Panc1 (cell line): ENCODE data around the gene MIPEP. TPM values are rescaled to one million over a fixed set of nuclear protein-coding genes. Genes with fewer than 3 reads are reported as not detected.

Experiments
- ATAC-seq: fragments of 200-7000 bp; cut with Tn5 transposase; 2 replicates; pipeline ENCODE4 v1.9.1; 2020; ENCODE audit warnings: mild to moderate bottlenecking, moderate library complexity
- BruUV-seq: library from RNA; stranded (reverse); fragments of 400-500 nt; replicated peaks from 2 replicates; lab custom pipeline; 2021; lab: Mats Ljungman, UMichigan
- CTCF ChIA-PET: fragments of 300-600 bp; sonication (Branson Sonifier 250); formaldehyde crosslinking; loops from one replicate; lab custom pipeline; 2022; ENCODE audit warnings: antibody characterized with exemption; lab: Charles Lee
- POLR2A ChIA-PET: fragments of 300-600 bp; sonication (Branson Sonifier 250); formaldehyde crosslinking; loops from one replicate; lab custom pipeline; 2022; ENCODE audit warnings: antibody characterized with exemption; lab: Charles Lee
- DNase-seq: peaks from one replicate; pipeline ENCODE4 v3.0.0-alpha.2; 2010; ENCODE audit warnings: low read depth, low spot score
- H3K27ac ChIP-seq: 2 replicates; pipeline ENCODE4 v1.5.1; 2011; ENCODE audit warnings: mild to moderate bottlenecking, low read length, inconsistent platforms
- H3K27me3 ChIP-seq: fragments of 200-500 bp; sonication (Bioruptor generic); 2 replicates; pipeline ENCODE4 v1.6.0; 2014; ENCODE audit warnings: low read length, inconsistent platforms; ENCODE audit not compliant: control insufficient read depth, insufficient read depth
- H3K36me3 ChIP-seq: fragments of 200-500 bp; sonication (Bioruptor generic); 2 replicates; pipeline ENCODE4 v1.5.1; 2014; ENCODE audit warnings: inconsistent platforms, mild to moderate bottlenecking, low read length, moderate library complexity; ENCODE audit not compliant: control insufficient read depth, insufficient read depth
- H3K4me1 ChIP-seq: 2 replicates; pipeline ENCODE4 v1.5.1; 2011; ENCODE audit warnings: inconsistent platforms, mild to moderate bottlenecking, low read length, moderate library complexity; ENCODE audit not compliant: control insufficient read depth, insufficient read depth
- H3K4me3 ChIP-seq, 2 experiments: 2 replicates each; pipeline ENCODE4 v1.5.1; 2011 to 2012; ENCODE audit warnings: low read depth in 2 of 2, low read length in 2 of 2, mild to moderate bottlenecking in 2 of 2, inconsistent platforms in 1 of 2, moderate library complexity in 1 of 2
- H3K9me3 ChIP-seq: fragments of 200-500 bp; sonication (Bioruptor generic); 2 replicates; pipeline ENCODE4 v1.5.1; 2014; ENCODE audit warnings: low read depth, mild to moderate bottlenecking, inconsistent platforms, low read length, moderate library complexity; ENCODE audit not compliant: control insufficient read depth, insufficient read depth
- POLR2AphosphoS5 ChIP-seq: IDR thresholded peaks from 2 replicates; pipeline ENCODE4 v1.6.1; 2012; ENCODE audit warnings: mild to moderate bottlenecking, low read depth, low read length, moderate library complexity
- SIN3A ChIP-seq: IDR thresholded peaks from 2 replicates; pipeline ENCODE4 v1.6.1; 2012; ENCODE audit warnings: low read depth, mild to moderate bottlenecking, low read length, moderate library complexity, borderline replicate concordance; ENCODE audit not compliant: insufficient read depth
- TCF7L2 ChIP-seq: IDR thresholded peaks from 2 replicates; pipeline ENCODE4 v1.6.1; 2011; ENCODE audit warnings: mild to moderate bottlenecking, low read depth, low read length, inconsistent platforms
- in situ Hi-C: cut with HindIII; loops from 2 replicates; pipeline ENCODE4 v1.10.0; 2016; ENCODE audit warnings: low sequenced_read_pairs, low pct_unique_long_range_greater_than_20kb
- intact Hi-C: fragments of 100-400 bp; cut with micrococcal nuclease; formaldehyde crosslinking; loops from one replicate; pipeline ENCODE4 v1.10.0; 2022; ENCODE audit not compliant: unreplicated experiment
- total RNA-seq: library from RNA; stranded (reverse); gene quantifications from one replicate; pipeline ENCODE4 v1.2.1, GENCODE V29; 2021; ENCODE audit not compliant: unreplicated experiment
- TF ChIP-seq, protein P1 (sequence below): fragments of 450-650 bp; IDR thresholded peaks from 2 replicates; pipeline ENCODE4 v1.5.1; 2017; ENCODE audit warnings: mild to moderate bottlenecking
- TF ChIP-seq, protein P2 (sequence below), 2 experiments: IDR thresholded peaks; 2 replicates each; pipeline ENCODE4 v1.6.1; 2011 to 2012; ENCODE audit warnings: low read depth in 2 of 2, control low read depth in 1 of 2, low read length in 1 of 2, mild to moderate bottlenecking in 1 of 2, moderate library complexity in 1 of 2; ENCODE audit not compliant: insufficient read depth in 1 of 2

MIPEP gene
- total RNA-seq, 1 experiment from 2014 or later = 13.8 TPM

DNA sequence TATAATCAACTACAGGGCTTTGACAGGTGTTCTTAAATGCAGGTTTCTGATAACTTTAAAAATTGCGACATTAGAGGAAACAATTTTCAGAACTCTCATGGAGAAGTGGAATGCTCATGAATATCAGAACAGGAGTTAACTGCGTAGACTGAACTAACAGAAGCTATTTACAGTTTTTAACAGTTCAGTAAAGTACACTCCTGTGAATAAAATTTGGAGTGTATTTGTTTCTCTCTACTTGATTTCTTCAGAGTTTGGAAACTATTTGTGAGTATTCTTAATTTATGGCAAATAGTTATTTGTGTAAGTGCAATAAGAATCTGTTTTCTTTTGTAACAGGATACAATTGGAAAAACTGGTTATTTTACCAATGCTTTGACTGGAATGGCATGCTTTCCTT, 204.6 kb downstream of the MIPEP start:
- CTCF ChIA-PET = no interaction called here
- intact Hi-C loops (no loop called here), in situ Hi-C loops (no loop called here)
- no TSS peak for BruUV-seq
- Histone ChIP-seq H3K4me1 (no peaks in the 10 kb centered on the region), H3K36me3 (no peaks in the 10 kb centered on the region), H3K4me3 (no peak overlapping the region), H3K9me3 (no peaks in the 10 kb centered on the region), H3K27ac (no peak overlapping the region), H3K27me3 (no peaks in the 10 kb centered on the region)
- POLR2A ChIA-PET = no interaction called here
- DNase-seq (no peak), ATAC-seq (no peak)
- TF ChIP-seq SIN3A (no peak), TCF7L2 (no peak), POLR2AphosphoS5 (no peak)
- TF ChIP-seq, protein P1, sequence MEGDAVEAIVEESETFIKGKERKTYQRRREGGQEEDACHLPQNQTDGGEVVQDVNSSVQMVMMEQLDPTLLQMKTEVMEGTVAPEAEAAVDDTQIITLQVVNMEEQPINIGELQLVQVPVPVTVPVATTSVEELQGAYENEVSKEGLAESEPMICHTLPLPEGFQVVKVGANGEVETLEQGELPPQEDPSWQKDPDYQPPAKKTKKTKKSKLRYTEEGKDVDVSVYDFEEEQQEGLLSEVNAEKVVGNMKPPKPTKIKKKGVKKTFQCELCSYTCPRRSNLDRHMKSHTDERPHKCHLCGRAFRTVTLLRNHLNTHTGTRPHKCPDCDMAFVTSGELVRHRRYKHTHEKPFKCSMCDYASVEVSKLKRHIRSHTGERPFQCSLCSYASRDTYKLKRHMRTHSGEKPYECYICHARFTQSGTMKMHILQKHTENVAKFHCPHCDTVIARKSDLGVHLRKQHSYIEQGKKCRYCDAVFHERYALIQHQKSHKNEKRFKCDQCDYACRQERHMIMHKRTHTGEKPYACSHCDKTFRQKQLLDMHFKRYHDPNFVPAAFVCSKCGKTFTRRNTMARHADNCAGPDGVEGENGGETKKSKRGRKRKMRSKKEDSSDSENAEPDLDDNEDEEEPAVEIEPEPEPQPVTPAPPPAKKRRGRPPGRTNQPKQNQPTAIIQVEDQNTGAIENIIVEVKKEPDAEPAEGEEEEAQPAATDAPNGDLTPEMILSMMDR = no peak
- TF ChIP-seq, protein P2, sequence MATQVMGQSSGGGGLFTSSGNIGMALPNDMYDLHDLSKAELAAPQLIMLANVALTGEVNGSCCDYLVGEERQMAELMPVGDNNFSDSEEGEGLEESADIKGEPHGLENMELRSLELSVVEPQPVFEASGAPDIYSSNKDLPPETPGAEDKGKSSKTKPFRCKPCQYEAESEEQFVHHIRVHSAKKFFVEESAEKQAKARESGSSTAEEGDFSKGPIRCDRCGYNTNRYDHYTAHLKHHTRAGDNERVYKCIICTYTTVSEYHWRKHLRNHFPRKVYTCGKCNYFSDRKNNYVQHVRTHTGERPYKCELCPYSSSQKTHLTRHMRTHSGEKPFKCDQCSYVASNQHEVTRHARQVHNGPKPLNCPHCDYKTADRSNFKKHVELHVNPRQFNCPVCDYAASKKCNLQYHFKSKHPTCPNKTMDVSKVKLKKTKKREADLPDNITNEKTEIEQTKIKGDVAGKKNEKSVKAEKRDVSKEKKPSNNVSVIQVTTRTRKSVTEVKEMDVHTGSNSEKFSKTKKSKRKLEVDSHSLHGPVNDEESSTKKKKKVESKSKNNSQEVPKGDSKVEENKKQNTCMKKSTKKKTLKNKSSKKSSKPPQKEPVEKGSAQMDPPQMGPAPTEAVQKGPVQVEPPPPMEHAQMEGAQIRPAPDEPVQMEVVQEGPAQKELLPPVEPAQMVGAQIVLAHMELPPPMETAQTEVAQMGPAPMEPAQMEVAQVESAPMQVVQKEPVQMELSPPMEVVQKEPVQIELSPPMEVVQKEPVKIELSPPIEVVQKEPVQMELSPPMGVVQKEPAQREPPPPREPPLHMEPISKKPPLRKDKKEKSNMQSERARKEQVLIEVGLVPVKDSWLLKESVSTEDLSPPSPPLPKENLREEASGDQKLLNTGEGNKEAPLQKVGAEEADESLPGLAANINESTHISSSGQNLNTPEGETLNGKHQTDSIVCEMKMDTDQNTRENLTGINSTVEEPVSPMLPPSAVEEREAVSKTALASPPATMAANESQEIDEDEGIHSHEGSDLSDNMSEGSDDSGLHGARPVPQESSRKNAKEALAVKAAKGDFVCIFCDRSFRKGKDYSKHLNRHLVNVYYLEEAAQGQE (IDR thresholded peaks at IDR 0.05; ENCODE audit: insufficient read depth in 1 of 2, low read depth in 2 of 2, low read length in 1 of 2) = no peak

DNA sequence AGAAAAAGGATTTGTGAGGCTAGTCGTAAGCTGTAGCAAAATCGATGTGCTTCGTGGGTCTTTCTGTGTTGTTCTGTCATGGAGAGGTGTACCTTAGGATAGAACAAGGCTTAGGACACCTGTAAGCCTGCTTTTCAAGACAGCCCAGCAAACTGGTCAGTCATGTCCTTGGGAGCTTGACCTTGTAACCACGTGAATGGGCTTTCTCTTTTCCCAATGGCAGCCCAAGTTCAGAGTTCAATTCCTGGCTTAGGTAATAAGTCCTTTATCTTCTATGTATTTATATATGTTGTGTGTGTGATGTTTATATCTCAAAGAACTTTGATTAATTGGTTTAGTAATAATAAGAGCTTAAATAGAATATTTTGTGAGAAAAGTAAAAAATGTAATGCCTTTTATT, 206.1 kb downstream of the MIPEP start:
- Histone ChIP-seq H3K36me3 (no peaks in the 10 kb centered on the region), H3K9me3 (no peaks in the 10 kb centered on the region), H3K4me3 (no peak overlapping the region), H3K4me1 (no peaks in the 10 kb centered on the region), H3K27me3 (no peaks in the 10 kb centered on the region), H3K27ac (no peak overlapping the region)
- ChIA-PET CTCF (no interaction called here), POLR2A (no interaction called here)
- intact Hi-C loops = no loop called here
- TF ChIP-seq, protein P2 (IDR thresholded peaks at IDR 0.05; ENCODE audit: insufficient read depth in 1 of 2, low read depth in 2 of 2, low read length in 1 of 2) = no peak
- TF ChIP-seq, protein P1 = no peak
- TF ChIP-seq SIN3A = no peak
- no peak for TF ChIP-seq POLR2AphosphoS5
- no peak for TF ChIP-seq TCF7L2
- DNase-seq (no peak), ATAC-seq (no peak)
- in situ Hi-C loops = no loop called here
- no TSS peak for BruUV-seq
